SHP77 treated with DMSO at 0.1 percent for 48 hours (cell line): ENCODE results near the gene PAQR8.
"Not testable (repeated sequence)": the region's sequence is repeated elsewhere in the genome, so short reads cannot be mapped to it uniquely, and the experiment has no call there.

Source experiments
- DNase-seq: peaks from one replicate; lab custom pipeline; 2025; lab: John Stamatoyannopoulos, UW

PAQR8 gene

GRCh38 chr6:52410979-52411378 lies 49.0 kb downstream of the PAQR8 start:
- no peak for DNase-seq

- DNase-seq, result no peak
Measured at GRCh38 chr6:52411911-52412310, 50.0 kb downstream of the PAQR8 start.

- DNase-seq, result no peak
Measured at GRCh38 chr6:52415333-52415732, 53.4 kb downstream of the PAQR8 start.

- no peak for DNase-seq
Measured at GRCh38 chr6:52415917-52416628, 54.1 kb downstream of the PAQR8 start.

- DNase-seq, result peak; percentile 60
Measured at GRCh38 chr6:52416629-52417151, 54.7 kb downstream of the PAQR8 start.

GRCh38 chr6:52417675-52418111 lies 55.7 kb downstream of the PAQR8 start:
- DNase-seq, result peak; percentile 8

GRCh38 chr6:52418606-52419005 lies 56.7 kb downstream of the PAQR8 start:
- DNase-seq, result no peak

GRCh38 chr6:52419809-52420667 lies 58.1 kb downstream of the PAQR8 start, which contains the start of gene EFHC1:
TSS of gene EFHC1 (plus strand) at chr6:52420342. CDS start at chr6:52420411, 69 bp downstream.
- peak; percentile 94 for DNase-seq

GRCh38 chr6:52420668-52421358 lies 58.9 kb downstream of the PAQR8 start:
- DNase-seq, result peak; percentile 48

GRCh38 chr6:52422156-52422555 lies 60.2 kb downstream of the PAQR8 start:
- no peak for DNase-seq

GRCh38 chr6:52423448-52423847 lies 61.5 kb downstream of the PAQR8 start:
- DNase-seq, result no peak

- DNase-seq, result no peak
Measured at GRCh38 chr6:52423971-52424381, 62.0 kb downstream of the PAQR8 start.

- no peak for DNase-seq
Measured at GRCh38 chr6:52424513-52424912, 62.6 kb downstream of the PAQR8 start.

- no peak for DNase-seq
Measured at GRCh38 chr6:52426667-52427066, 64.7 kb downstream of the PAQR8 start.

- not testable (repeated sequence) for DNase-seq
Measured at GRCh38 chr6:52433294-52433693, 71.3 kb downstream of the PAQR8 start.

- no peak for DNase-seq
Measured at GRCh38 chr6:52435345-52435744, 73.4 kb downstream of the PAQR8 start.

GRCh38 chr6:52438926-52439325 lies 77.0 kb downstream of the PAQR8 start:
- DNase-seq, result no peak

- DNase-seq, result no peak
Measured at GRCh38 chr6:52454556-52454955, 92.6 kb downstream of the PAQR8 start.

- DNase-seq, result no peak
Measured at GRCh38 chr6:52457096-52457495, 95.1 kb downstream of the PAQR8 start.
